H9 (cell line): ENCODE results near the gene CLTCL1. TPM values are rescaled to one million over a fixed set of nuclear protein-coding genes. Genes with fewer than 3 reads are reported as not detected.

Source experiments
- DNase-seq: peaks from one replicate; pipeline ENCODE4 v3.0.0-alpha.2; 2017
- H2AFZ ChIP-seq: one replicate; pipeline ENCODE4 v1.6.1; 2013; ENCODE audit warnings: mild to moderate bottlenecking, low read length, control low read depth, moderate library complexity
- H2AK5ac ChIP-seq: 2 replicates; pipeline ENCODE4 v1.6.1; 2013; ENCODE audit warnings: low read length, control low read depth, mixed read lengths; ENCODE audit not compliant: insufficient read length
- H2BK120ac ChIP-seq: one replicate; pipeline ENCODE4 v1.6.1; 2013; ENCODE audit warnings: low read depth, mild to moderate bottlenecking, low read length, control low read depth, inconsistent platforms; ENCODE audit not compliant: poor library complexity, severe bottlenecking
- H2BK12ac ChIP-seq: 2 replicates; pipeline ENCODE4 v1.6.1; 2013; ENCODE audit warnings: low read length, control low read depth, mixed read lengths, low read depth; ENCODE audit not compliant: insufficient read length
- H2BK15ac ChIP-seq: 2 replicates; pipeline ENCODE4 v1.6.1; 2013; ENCODE audit warnings: low read depth, low read length, control low read depth
- H2BK20ac ChIP-seq: one replicate; pipeline ENCODE4 v1.6.1; 2013; ENCODE audit warnings: low read depth, mild to moderate bottlenecking, low read length, control low read depth, inconsistent platforms; ENCODE audit not compliant: poor library complexity, severe bottlenecking
- H2BK5ac ChIP-seq: 2 replicates; pipeline ENCODE4 v1.6.1; 2013; ENCODE audit warnings: low read length, control low read depth, mixed read lengths; ENCODE audit not compliant: insufficient read length
- H3K14ac ChIP-seq: 2 replicates; pipeline ENCODE4 v1.6.1; 2013; ENCODE audit warnings: low read length, control low read depth; ENCODE audit not compliant: insufficient read depth
- H3K18ac ChIP-seq: 2 replicates; pipeline ENCODE4 v1.6.1; 2013; ENCODE audit warnings: low read depth, mild to moderate bottlenecking, mixed read lengths, low read length, control low read depth; ENCODE audit not compliant: insufficient read length
- H3K23ac ChIP-seq: 2 replicates; pipeline ENCODE4 v1.6.1; 2013; ENCODE audit warnings: low read length, control low read depth, mixed read lengths, low read depth; ENCODE audit not compliant: insufficient read length
- H3K23me2 ChIP-seq: 2 replicates; pipeline ENCODE4 v1.6.1; 2013; ENCODE audit warnings: low read depth, mild to moderate bottlenecking, mixed read lengths, low read length, control low read depth; ENCODE audit not compliant: insufficient read length, poor library complexity, severe bottlenecking
- H3K27ac ChIP-seq: 2 replicates; pipeline ENCODE4 v1.5.1; 2013; ENCODE audit warnings: low read length, control low read depth, mixed read lengths, low read depth; ENCODE audit not compliant: insufficient read length
- H3K27me3 ChIP-seq: 2 replicates; pipeline ENCODE4 v1.6.1; 2013; ENCODE audit warnings: low read length, control low read depth, inconsistent platforms; ENCODE audit not compliant: insufficient read depth
- H3K4ac ChIP-seq: 2 replicates; pipeline ENCODE4 v1.6.1; 2013; ENCODE audit warnings: low read depth, mild to moderate bottlenecking, control low read depth, inconsistent platforms, low read length, moderate library complexity
- H3K4me1 ChIP-seq: 2 replicates; pipeline ENCODE4 v1.6.1; 2013; ENCODE audit warnings: low read length, control low read depth, inconsistent platforms; ENCODE audit not compliant: insufficient read depth
- H3K4me2 ChIP-seq: 2 replicates; pipeline ENCODE4 v1.6.1; 2013; ENCODE audit warnings: low read length, control low read depth, mixed read lengths; ENCODE audit not compliant: insufficient read length, insufficient read depth
- H3K56ac ChIP-seq: 2 replicates; pipeline ENCODE4 v1.6.1; 2013; ENCODE audit warnings: low read depth, mild to moderate bottlenecking, mixed read lengths, low read length, control low read depth; ENCODE audit not compliant: insufficient read length
- H3K79me1 ChIP-seq: 2 replicates; pipeline ENCODE4 v1.6.1; 2013; ENCODE audit warnings: low read depth, mild to moderate bottlenecking, moderate library complexity, low read length, control low read depth, inconsistent platforms; ENCODE audit not compliant: insufficient read depth, poor library complexity, severe bottlenecking
- H3K79me2 ChIP-seq: 2 replicates; pipeline ENCODE4 v1.6.1; 2013; ENCODE audit warnings: low read length, control low read depth, inconsistent platforms; ENCODE audit not compliant: insufficient read depth
- H3K9ac ChIP-seq: 2 replicates; pipeline ENCODE4 v1.6.1; 2013; ENCODE audit warnings: low read length, control low read depth, mixed read lengths; ENCODE audit not compliant: insufficient read length; ENCODE audit errors: extremely low read depth
- H3K9me3 ChIP-seq: one replicate; pipeline ENCODE4 v1.6.1; 2013; ENCODE audit warnings: low read depth, low read length, inconsistent platforms; ENCODE audit not compliant: control insufficient read depth
- H3T11ph ChIP-seq: one replicate; pipeline ENCODE4 v1.6.1; 2013; ENCODE audit warnings: mild to moderate bottlenecking, low read length, control low read depth, inconsistent platforms
- H4K20me1 ChIP-seq: one replicate; pipeline ENCODE4 v1.6.1; 2013; ENCODE audit not compliant: control insufficient read depth, insufficient read length, insufficient read depth
- H4K5ac ChIP-seq: 2 replicates; pipeline ENCODE4 v1.6.1; 2013; ENCODE audit warnings: low read depth, mild to moderate bottlenecking, mixed read lengths, low read length, control low read depth; ENCODE audit not compliant: insufficient read length
- H4K8ac ChIP-seq: replicated peaks from 2 replicates; pipeline ENCODE4 v1.6.1; 2013; ENCODE audit warnings: low read length, control low read depth, mixed read lengths, low read depth; ENCODE audit not compliant: insufficient read length
- H4K91ac ChIP-seq: 2 replicates; pipeline ENCODE4 v1.6.1; 2013; ENCODE audit warnings: low read depth, mild to moderate bottlenecking, moderate library complexity, mixed read lengths, low read length, control low read depth; ENCODE audit not compliant: insufficient read length
- H3K27ac Mint-ChIP-seq, 3 experiments: 2 replicates in 2 of 3; 3 replicates in 1 of 3; pipeline ENCODE4 v1.8.0; 2020 to 2021; ENCODE audit warnings: mixed read lengths in 3 of 3, mild to moderate bottlenecking in 1 of 3, moderate library complexity in 1 of 3
- H3K27me3 Mint-ChIP-seq: 2 replicates; pipeline ENCODE4 v1.8.0; 2021; ENCODE audit warnings: low read depth, mild to moderate bottlenecking, moderate library complexity, mixed read lengths
- H3K36me3 Mint-ChIP-seq, 3 experiments: 2 replicates in 2 of 3; 3 replicates in 1 of 3; pipeline ENCODE4 v1.8.0; 2020 to 2021; ENCODE audit warnings: low read depth in 3 of 3, mixed read lengths in 3 of 3; ENCODE audit not compliant: insufficient read depth in 1 of 3
- H3K4me1 Mint-ChIP-seq, 2 experiments: 2 replicates each; pipeline ENCODE4 v1.8.0; 2020; ENCODE audit warnings: mixed read lengths in 2 of 2
- H3K4me3 Mint-ChIP-seq, 2 experiments: 2 replicates in 1 of 2; 3 replicates in 1 of 2; pipeline ENCODE4 v1.8.0; 2020 to 2021; ENCODE audit warnings: mild to moderate bottlenecking in 2 of 2, mixed read lengths in 2 of 2, moderate library complexity in 1 of 2
- H3K9me3 Mint-ChIP-seq, 2 experiments: 2 replicates in 1 of 2; 3 replicates in 1 of 2; pipeline ENCODE4 v1.8.0; 2020; ENCODE audit warnings: mild to moderate bottlenecking in 2 of 2, mixed read lengths in 2 of 2, moderate library complexity in 1 of 2
- WGBS: extraction: QIAGEN DNeasy Blood & Tissue Kit; methylation state at CpG from one replicate; pipeline ENCODE4 v1.1.7; 2013; ENCODE audit warnings: missing lambda C conversion rate, low lambda C conversion rate, mixed read lengths; ENCODE audit not compliant: insufficient read length; ENCODE audit errors: extremely low coverage; 5-methylcytosine and 5-hydroxymethylcytosine counted together
- total RNA-seq: library from RNA; stranded (reverse); gene quantifications from 2 replicates; pipeline ENCODE4 v1.2.1, GENCODE V29; 2021
- TF ChIP-seq, protein P1 (sequence below): fragments of 200-600 bp; sonication (generic); conservative IDR thresholded peaks from 3 replicates; pipeline ENCODE4 v1.8.0; 2021; ENCODE audit warnings: antibody characterized with exemption, mild to moderate bottlenecking

CLTCL1 gene
- total RNA-seq, 1 experiment from 2014 or later: 11.1 TPM

DNA sequence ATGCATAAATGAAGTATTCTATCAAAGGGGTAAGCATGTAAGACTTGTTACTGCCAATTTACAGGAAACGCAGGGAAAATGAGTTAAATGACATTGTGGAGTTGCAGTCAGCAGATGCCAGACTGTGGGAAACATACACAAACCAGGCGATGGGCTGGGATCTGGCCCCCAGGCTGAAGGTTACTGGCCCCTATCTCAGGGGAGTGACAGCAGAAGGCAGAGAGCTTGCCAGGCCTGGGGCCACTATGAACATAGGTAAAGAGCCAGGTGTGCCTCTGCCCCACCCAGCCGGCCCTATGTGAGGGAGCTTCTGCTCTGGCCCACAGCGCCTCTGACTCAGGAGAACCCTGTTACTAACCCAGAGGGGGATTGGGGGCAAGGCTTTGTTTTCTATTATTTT, 86.9 kb downstream of the CLTCL1 start:
- no peak overlapping the region for H3K4ac ChIP-seq
- no peak overlapping the region for H3T11ph ChIP-seq
- no peak overlapping the region for H3K56ac ChIP-seq
- no peak overlapping the region for H3K27ac Mint-ChIP-seq
- no peak overlapping the region for H2AFZ ChIP-seq
- WGBS: no CpG with 5 or more reads among the region's 4 CpGs
- H3K4me1 Mint-ChIP-seq: peaks cover 4 to 9% of the 10 kb centered on the region in 2 experiments; a peak in 3 of 4 replicates
- no peak overlapping the region for H3K9ac ChIP-seq
- H3K27me3 ChIP-seq: no peaks in the 10 kb centered on the region
- H2BK12ac ChIP-seq: no peak overlapping the region
- no peak overlapping the region for H2BK5ac ChIP-seq
- H4K5ac ChIP-seq: no peak overlapping the region
- no peak overlapping the region for H3K23ac ChIP-seq
- H3K18ac ChIP-seq: no peak overlapping the region
- no peak overlapping the region for H2BK120ac ChIP-seq
- no peak overlapping the region for H3K14ac ChIP-seq
- no peaks in the 10 kb centered on the region for H3K9me3 ChIP-seq
- peaks cover 2 to 23% (median 14%) of the 10 kb centered on the region in 3 experiments; a peak in 5 of 7 replicates for H3K36me3 Mint-ChIP-seq
- H3K23me2 ChIP-seq: no peaks in the 10 kb centered on the region
- no peaks in the 10 kb centered on the region for H3K9me3 Mint-ChIP-seq
- TF ChIP-seq, protein P1, sequence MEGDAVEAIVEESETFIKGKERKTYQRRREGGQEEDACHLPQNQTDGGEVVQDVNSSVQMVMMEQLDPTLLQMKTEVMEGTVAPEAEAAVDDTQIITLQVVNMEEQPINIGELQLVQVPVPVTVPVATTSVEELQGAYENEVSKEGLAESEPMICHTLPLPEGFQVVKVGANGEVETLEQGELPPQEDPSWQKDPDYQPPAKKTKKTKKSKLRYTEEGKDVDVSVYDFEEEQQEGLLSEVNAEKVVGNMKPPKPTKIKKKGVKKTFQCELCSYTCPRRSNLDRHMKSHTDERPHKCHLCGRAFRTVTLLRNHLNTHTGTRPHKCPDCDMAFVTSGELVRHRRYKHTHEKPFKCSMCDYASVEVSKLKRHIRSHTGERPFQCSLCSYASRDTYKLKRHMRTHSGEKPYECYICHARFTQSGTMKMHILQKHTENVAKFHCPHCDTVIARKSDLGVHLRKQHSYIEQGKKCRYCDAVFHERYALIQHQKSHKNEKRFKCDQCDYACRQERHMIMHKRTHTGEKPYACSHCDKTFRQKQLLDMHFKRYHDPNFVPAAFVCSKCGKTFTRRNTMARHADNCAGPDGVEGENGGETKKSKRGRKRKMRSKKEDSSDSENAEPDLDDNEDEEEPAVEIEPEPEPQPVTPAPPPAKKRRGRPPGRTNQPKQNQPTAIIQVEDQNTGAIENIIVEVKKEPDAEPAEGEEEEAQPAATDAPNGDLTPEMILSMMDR: no peak
- H3K27ac ChIP-seq: no peak overlapping the region
- no peaks in the 10 kb centered on the region for H3K79me2 ChIP-seq
- no peak overlapping the region for H2BK15ac ChIP-seq
- H3K4me2 ChIP-seq: no peak overlapping the region
- H4K20me1 ChIP-seq: no peaks in the 10 kb centered on the region
- H3K4me1 ChIP-seq: no peaks in the 10 kb centered on the region
- H3K79me1 ChIP-seq: no peaks in the 10 kb centered on the region
- H3K27me3 Mint-ChIP-seq: no peaks in the 10 kb centered on the region
- no peak overlapping the region for H3K4me3 Mint-ChIP-seq
- no peak overlapping the region for H2BK20ac ChIP-seq
- no peak for DNase-seq
- no peak overlapping the region for H4K8ac ChIP-seq
- H4K91ac ChIP-seq: no peak overlapping the region
- no peak overlapping the region for H2AK5ac ChIP-seq
